ENCODE measurements around the gene ZNF625. TPM values are rescaled to one million over a fixed set of nuclear protein-coding genes. Genes with fewer than 3 reads are reported as not detected.

ZNF625 gene
- total and polyA plus RNA-seq, 11 donors, result 1.00 to 7.2 (median 4.0) TPM

DNA sequence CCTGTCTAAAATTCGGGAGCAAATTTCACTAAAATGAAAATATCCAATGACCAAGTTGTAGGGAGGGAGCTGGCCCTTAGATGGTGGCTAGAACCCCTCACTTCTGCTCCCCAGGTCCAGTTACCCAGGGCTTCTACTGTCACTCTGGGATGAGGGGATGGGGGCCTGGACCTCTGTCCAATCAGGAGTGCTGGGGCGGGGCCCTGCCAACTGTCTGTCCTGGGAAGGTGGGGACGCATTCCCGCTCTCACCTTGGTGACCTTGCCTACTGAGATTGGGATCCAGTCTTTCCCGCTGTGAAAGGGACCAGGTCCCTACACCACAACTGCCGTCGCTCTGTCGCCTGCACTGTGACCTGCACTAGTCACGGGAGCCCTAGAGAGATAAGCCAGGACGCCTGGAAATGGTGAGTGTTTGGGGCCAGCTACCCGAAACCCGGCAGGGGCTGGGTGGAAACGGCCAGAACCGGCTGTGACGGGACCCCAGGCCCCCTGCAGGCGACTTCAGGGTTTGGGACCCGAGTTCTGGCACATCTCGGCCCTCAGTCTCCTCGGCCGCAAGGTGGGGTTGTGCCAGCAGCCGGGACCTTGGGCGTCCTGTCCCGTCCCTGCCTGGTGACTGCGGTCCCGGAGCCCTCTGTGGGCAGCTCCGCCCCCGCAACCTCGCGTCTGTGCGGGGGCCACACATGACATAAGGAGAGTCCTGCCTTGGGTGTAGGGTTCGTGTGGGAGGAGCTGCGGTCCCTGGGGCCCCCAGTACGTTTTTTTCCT, 39.1 kb downstream of the ZNF625 start:
- TF ChIP-seq, protein P1, sequence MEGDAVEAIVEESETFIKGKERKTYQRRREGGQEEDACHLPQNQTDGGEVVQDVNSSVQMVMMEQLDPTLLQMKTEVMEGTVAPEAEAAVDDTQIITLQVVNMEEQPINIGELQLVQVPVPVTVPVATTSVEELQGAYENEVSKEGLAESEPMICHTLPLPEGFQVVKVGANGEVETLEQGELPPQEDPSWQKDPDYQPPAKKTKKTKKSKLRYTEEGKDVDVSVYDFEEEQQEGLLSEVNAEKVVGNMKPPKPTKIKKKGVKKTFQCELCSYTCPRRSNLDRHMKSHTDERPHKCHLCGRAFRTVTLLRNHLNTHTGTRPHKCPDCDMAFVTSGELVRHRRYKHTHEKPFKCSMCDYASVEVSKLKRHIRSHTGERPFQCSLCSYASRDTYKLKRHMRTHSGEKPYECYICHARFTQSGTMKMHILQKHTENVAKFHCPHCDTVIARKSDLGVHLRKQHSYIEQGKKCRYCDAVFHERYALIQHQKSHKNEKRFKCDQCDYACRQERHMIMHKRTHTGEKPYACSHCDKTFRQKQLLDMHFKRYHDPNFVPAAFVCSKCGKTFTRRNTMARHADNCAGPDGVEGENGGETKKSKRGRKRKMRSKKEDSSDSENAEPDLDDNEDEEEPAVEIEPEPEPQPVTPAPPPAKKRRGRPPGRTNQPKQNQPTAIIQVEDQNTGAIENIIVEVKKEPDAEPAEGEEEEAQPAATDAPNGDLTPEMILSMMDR (IDR thresholded peaks at IDR 0.05), result no peak
- TF ChIP-seq POLR2A (IDR thresholded peaks at IDR 0.05), result no peak
- Histone ChIP-seq H3K27ac (no peak overlapping the region), H3K4me1 (no peaks in the 10 kb centered on the region), H3K9me3 (peaks cover 0 to 19% (median 0%) of the 10 kb centered on the region in 12 donors), H3K4me3 (peak overlapping the region in 3 of 12 donors; percentile 12 to 30 (median 21)), H3K36me3 (peaks cover 0 to 11% (median 5%) of the 10 kb centered on the region in 9 donors), H3K27me3 (no peaks in the 10 kb centered on the region)
- DNase-seq (no peak), ATAC-seq (peak in 1 of 4 donors; percentile 36)
- 66 to 87% (median 72%) methylated on average over 33 of the region's 33 CpGs for WGBS, 4 donors
- intact Hi-C loops (cut with DNase I), result no loop called here

GRCh38 chr19:12113121-12113520, 43.4 kb downstream of the ZNF625 start:
- intact Hi-C loops (cut with DNase I), result no loop called here
- Histone ChIP-seq H3K9me3 (peaks cover 0 to 40% (median 3%) of the 10 kb centered on the region in 12 donors), H3K4me1 (no peaks in the 10 kb centered on the region), H3K4me3 (no peak overlapping the region), H3K27ac (no peak overlapping the region), H3K36me3 (peaks cover 0 to 31% (median 20%) of the 10 kb centered on the region in 9 donors), H3K27me3 (no peaks in the 10 kb centered on the region)
- no peak for DNase-seq
- 88 to 91% (median 91%) methylated on average over 5 of the region's 5 CpGs for WGBS, 4 donors
- no peak for ATAC-seq
- TF ChIP-seq, protein P1 (IDR thresholded peaks at IDR 0.05), result no peak
- TF ChIP-seq POLR2A (IDR thresholded peaks at IDR 0.05), result no peak

DNA sequence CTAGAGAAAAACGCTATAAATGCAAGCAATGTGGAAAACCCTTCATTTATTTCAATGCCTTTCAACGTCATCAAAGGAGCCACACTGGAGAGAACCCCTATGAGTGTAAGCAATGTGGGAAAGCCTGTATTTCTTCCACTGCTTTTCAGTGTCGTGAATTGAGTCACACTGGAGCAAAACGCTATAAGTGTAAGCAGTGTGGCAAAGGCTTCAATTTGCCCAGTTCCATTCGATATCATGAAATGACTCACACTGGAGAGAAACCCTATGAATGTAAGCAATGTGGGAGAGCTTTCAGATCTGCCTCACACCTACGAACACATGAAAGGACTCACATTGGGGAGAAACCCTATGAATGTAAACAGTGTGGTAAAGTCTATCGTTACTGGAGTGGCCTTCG, 43.8 kb downstream of the ZNF625 start:
- 94 to 97% (median 96%) methylated on average over 8 of the region's 8 CpGs for WGBS, 4 donors
- Histone ChIP-seq H3K9me3 (peaks cover 0 to 40% (median 3%) of the 10 kb centered on the region in 12 donors), H3K4me3 (no peak overlapping the region), H3K27ac (no peak overlapping the region), H3K27me3 (no peaks in the 10 kb centered on the region), H3K36me3 (peaks cover 0 to 31% (median 20%) of the 10 kb centered on the region in 9 donors), H3K4me1 (no peaks in the 10 kb centered on the region)
- ATAC-seq, result no peak
- no peak for TF ChIP-seq POLR2A (IDR thresholded peaks at IDR 0.05)
- TF ChIP-seq, protein P1 (IDR thresholded peaks at IDR 0.05), result no peak
- intact Hi-C loops (cut with DNase I), result no loop called here
- DNase-seq, result no peak

DNA sequence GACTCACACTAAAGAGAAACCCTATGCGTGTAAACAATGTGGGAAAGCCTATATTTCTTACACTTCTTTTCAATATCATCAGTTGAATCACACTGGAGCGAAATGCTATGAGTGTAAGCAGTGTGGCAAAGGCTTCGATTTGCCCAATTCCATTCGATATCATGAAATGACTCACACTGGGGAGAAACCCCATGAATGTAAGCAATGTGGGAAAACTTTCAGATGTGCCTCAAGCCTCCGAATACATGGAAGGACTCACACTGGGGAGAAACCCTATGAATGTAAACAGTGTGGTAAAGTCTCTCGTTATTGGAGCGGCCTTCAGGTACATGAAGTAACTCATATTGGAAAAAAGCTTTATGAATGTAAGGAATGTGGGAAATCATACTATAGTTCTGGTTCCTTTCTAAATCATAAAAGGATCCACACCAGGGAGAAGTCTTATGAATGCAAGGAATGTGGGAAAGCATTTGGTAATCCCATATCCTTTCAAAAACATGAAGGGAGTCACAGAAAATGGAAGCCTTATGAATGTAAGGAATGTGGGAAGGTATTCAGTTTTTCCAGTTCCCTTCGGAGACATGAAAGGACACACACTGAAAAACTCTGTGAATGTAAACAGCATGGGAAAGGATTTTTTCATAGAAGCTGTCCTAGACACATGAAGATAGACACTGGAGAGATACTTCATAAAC, 44.4 kb downstream of the ZNF625 start:
- WGBS, 4 donors, result 91 to 94% (median 93%) methylated on average over 8 of the region's 8 CpGs
- DNase-seq, result no peak
- ATAC-seq, result no peak
- intact Hi-C loops (cut with DNase I), result no loop called here
- H3K27ac ChIP-seq, result no peak overlapping the region
- H3K4me1 ChIP-seq, result no peaks in the 10 kb centered on the region
- H3K36me3 ChIP-seq, result peaks cover 0 to 31% (median 20%) of the 10 kb centered on the region in 9 donors
- peaks cover 0 to 40% (median 3%) of the 10 kb centered on the region in 12 donors for H3K9me3 ChIP-seq
- no peak overlapping the region for H3K4me3 ChIP-seq
- no peaks in the 10 kb centered on the region for H3K27me3 ChIP-seq
- TF ChIP-seq POLR2A (IDR thresholded peaks at IDR 0.05), result no peak
- TF ChIP-seq, protein P1 (IDR thresholded peaks at IDR 0.05), result no peak

Measured in heart left ventricle (tissue), 16 donors.